Measurements from ENCODE around the gene ZMYND10.
A peak's percentile ranks its signal among the peaks of the same experiment; 100 is the strongest.

ZMYND10 gene

DNA sequence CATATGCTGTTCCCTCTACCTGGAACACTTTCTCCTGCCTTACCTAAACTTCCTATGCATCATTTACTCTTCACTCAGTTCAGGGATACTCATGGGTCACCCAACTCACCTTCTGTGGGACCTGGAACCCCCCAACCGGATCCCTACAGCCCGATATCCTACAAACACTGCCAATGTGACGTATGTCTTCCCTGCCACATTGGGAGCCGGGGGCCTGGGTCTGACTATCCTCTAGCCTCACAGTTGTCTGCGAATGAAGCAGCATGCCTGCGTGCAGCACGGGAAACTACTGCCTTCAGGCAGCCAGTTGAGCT lies 4.6 kb upstream of the ZMYND10 start:
- DNase-seq (ENCODE audit: low read depth): no peak
- no peak for TF ChIP-seq CTCF (IDR thresholded peaks at IDR 0.05; ENCODE audit: low read length, missing control alignments)
- H3K4me3 ChIP-seq (replicated peaks; ENCODE audit: low read depth, low read length): peak overlapping the region; percentile 92

- peak; percentile 59 for TF ChIP-seq CTCF (IDR thresholded peaks at IDR 0.05; ENCODE audit: low read length, missing control alignments)
- DNase-seq (ENCODE audit: low read depth): peak; percentile 80
- H3K4me3 ChIP-seq (replicated peaks; ENCODE audit: low read depth, low read length): no peak overlapping the region
Measured at GRCh38 chr3:50347187-50347813, 1.8 kb upstream of the ZMYND10 start.

DNA sequence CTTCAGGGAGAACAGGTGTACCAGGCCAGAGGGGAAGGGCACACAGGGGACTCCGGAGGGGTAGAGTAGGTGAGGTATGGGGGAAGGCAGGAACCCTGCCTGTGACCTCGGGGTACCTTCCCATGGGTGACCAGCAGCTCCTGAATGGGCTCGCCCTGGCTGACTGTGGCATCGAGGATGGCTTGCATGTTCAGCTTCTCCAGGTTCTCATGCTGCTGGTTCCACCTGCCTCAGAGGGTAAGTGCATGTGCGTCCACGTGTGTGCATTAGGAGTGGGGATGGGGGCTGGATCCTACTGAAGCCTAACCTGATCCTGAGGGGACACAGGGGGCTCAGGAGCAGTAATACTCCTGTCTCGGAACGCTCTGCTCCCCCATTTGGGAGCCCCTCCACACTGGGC lies 524 bp downstream of the ZMYND10 start:
- no peak for TF ChIP-seq CTCF (IDR thresholded peaks at IDR 0.05; ENCODE audit: low read length, missing control alignments)
- DNase-seq (ENCODE audit: low read depth): no peak
- peak overlapping the region; percentile 55 for H3K4me3 ChIP-seq (replicated peaks; ENCODE audit: low read depth, low read length)

DNA sequence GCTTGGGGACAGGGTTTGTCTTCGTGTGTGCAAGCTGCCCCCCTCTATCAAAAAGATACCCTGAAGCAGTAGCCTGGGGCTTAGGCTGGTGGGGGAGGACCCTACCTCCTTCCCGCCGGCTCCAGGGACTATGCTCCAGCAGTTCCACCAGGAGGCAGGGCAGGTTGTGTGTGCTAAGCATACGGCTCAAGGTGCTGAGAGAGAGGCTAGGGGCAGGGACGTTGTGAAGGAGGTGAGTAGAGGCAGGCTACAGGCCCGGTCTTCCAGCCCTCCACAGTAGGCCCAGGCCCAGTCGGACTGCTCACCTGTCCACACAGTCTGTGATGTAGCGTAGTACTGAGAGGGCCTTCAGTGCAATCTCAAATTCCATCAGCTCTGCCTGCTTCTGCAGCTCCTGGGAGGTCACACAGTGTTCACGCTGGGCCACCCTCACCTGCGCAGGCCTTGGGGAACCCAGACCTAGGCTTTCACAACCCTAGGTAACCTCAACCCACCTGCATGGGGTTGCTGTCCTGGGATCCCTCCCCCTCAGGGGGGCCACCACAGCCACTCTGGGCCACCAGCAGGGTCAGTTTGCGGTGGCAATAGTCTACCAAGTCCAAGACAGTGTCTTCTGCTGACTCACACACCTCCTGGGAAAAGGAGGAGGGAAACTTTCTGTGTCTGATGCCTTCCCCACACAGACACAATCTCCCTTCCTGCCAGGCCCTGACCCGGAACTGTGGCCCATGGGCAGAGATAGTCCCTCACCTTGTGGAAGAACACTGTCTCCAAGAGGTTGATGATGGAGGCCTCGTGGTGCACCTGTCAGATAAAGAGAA lies 2.5 kb downstream of the ZMYND10 start:
- peak; percentile 6 for TF ChIP-seq CTCF (IDR thresholded peaks at IDR 0.05; ENCODE audit: low read length, missing control alignments)
- no peak for DNase-seq (ENCODE audit: low read depth)
- no peak overlapping the region for H3K4me3 ChIP-seq (replicated peaks; ENCODE audit: low read depth, low read length)

- no peak overlapping the region for H3K4me3 ChIP-seq (replicated peaks; ENCODE audit: low read depth, low read length)
- DNase-seq (ENCODE audit: low read depth): no peak
- no peak for TF ChIP-seq CTCF (IDR thresholded peaks at IDR 0.05; ENCODE audit: low read length, missing control alignments)
Measured at GRCh38 chr3:50341996-50342650, 3.4 kb downstream of the ZMYND10 start.

DNA sequence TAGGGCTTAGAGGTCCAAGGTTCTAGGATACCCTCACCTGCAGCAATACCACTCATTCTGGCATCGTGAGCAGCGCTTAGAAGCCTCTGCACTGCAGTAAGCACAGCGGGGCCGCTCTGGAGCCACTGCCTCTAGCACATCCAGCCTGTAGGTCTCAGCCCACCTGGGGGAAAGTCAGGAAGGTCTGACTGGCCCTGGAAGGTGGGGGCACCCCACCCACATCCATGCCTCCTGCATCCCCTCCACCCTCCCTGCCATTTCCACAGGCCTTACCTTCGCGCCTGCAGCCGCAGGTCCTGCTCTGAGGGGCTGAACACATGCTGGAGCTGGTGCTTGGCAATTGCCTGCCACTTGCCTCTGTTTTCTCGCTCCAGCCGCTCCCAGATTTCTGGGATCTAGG lies 4.0 kb downstream of the ZMYND10 start:
- H3K4me3 ChIP-seq (replicated peaks; ENCODE audit: low read depth, low read length): peak overlapping the region; percentile 43
- no peak for DNase-seq (ENCODE audit: low read depth)
- no peak for TF ChIP-seq CTCF (IDR thresholded peaks at IDR 0.05; ENCODE audit: low read length, missing control alignments)
